GM23338 (cell line): Measurements from ENCODE around the gene INSRR.

Experiments
- CREB1 ChIP-seq: fragments of 250-450 bp; sonication (Bioruptor Pico); IDR thresholded peaks from 2 replicates; pipeline ENCODE4 v1.5.0; 2020; ENCODE audit warnings: low read depth, mild to moderate bottlenecking, moderate library complexity
- CTCF ChIP-seq, 2 experiments: fragments of 200-600 bp in 1 of 2; sonication (generic) in 1 of 2; conservative IDR thresholded peaks; 2 replicates each; pipeline versions ENCODE4 v1.5.1 to v1.6.1; 2016 to 2017; ENCODE audit warnings: antibody characterized with exemption in 2 of 2, low read depth in 2 of 2, mild to moderate bottlenecking in 2 of 2, moderate library complexity in 1 of 2
- ETS1 ChIP-seq: IDR thresholded peaks from 2 replicates; pipeline ENCODE4 v1.6.1; 2016; ENCODE audit warnings: antibody characterized with exemption
- EZH2 ChIP-seq: fragments of 200-600 bp; sonication (generic); IDR thresholded peaks from one replicate; pipeline ENCODE4 v1.8.0; 2017; ENCODE audit warnings: antibody characterized with exemption, mild to moderate bottlenecking, low read depth; ENCODE audit not compliant: unreplicated experiment
- EZH2phosphoT487 ChIP-seq: fragments of 200-600 bp; sonication (generic); IDR thresholded peaks from one replicate; pipeline ENCODE4 v1.8.1; 2018; ENCODE audit warnings: antibody characterized with exemption; ENCODE audit not compliant: unreplicated experiment
- JUNB ChIP-seq: IDR thresholded peaks from one replicate; pipeline ENCODE4 v1.6.1; 2016; ENCODE audit warnings: antibody characterized with exemption; ENCODE audit not compliant: unreplicated experiment
- NANOG ChIP-seq: IDR thresholded peaks from 2 replicates; pipeline ENCODE4 v1.6.1; 2016; ENCODE audit warnings: antibody characterized with exemption, borderline replicate concordance
- POLR2AphosphoS5 ChIP-seq: IDR thresholded peaks from 2 replicates; pipeline ENCODE4 v1.6.1; 2016; ENCODE audit warnings: antibody characterized with exemption, low read depth
- REST ChIP-seq: IDR thresholded peaks from one replicate; pipeline ENCODE4 v1.6.1; 2018; ENCODE audit warnings: antibody characterized with exemption; ENCODE audit not compliant: unreplicated experiment
- STAT1 ChIP-seq: IDR thresholded peaks from one replicate; pipeline ENCODE4 v1.6.1; 2016; ENCODE audit warnings: antibody characterized with exemption; ENCODE audit not compliant: unreplicated experiment
- ZNF114 ChIP-seq: fragments of 250-450 bp; sonication (Bioruptor Pico); IDR thresholded peaks from 2 replicates; pipeline ENCODE4 v1.5.0; 2020; ENCODE audit warnings: mild to moderate bottlenecking, moderate library complexity
- ZNF331 ChIP-seq: fragments of 250-450 bp; sonication (Bioruptor Pico); IDR thresholded peaks from 2 replicates; pipeline ENCODE4 v1.5.0; 2020; ENCODE audit warnings: low read depth, mild to moderate bottlenecking, moderate library complexity
- ZNF462 ChIP-seq: fragments of 250-450 bp; sonication (Bioruptor Pico); IDR thresholded peaks from 2 replicates; pipeline ENCODE4 v1.5.0; 2020; ENCODE audit warnings: mild to moderate bottlenecking, moderate library complexity

GRCh38 chr1:156841295-156841855 lies 17.5 kb downstream of the INSRR start:
- TF ChIP-seq CTCF (conservative IDR thresholded peaks at IDR 0.05; ENCODE audit: low read depth in 2 of 2) (no peak), POLR2AphosphoS5 (no peak), JUNB (no peak), CREB1 (no peak), REST (peak; percentile 63), ZNF114 (CRISPR knock-in tag) (no peak), EZH2 (no peak), STAT1 (no peak), NANOG (no peak), ETS1 (no peak), ZNF462 (no peak), EZH2phosphoT487 (no peak), ZNF331 (CRISPR knock-in tag) (no peak)
